ENCODE results near the gene CIB4. TPM values are rescaled to one million over a fixed set of nuclear protein-coding genes. Genes with fewer than 3 reads are reported as not detected.
A peak's percentile ranks its signal among the peaks of the same experiment; 100 is the strongest.

The CIB4 gene
- total and polyA plus RNA-seq, 2 donors from 2014 or later: not detected

DNA sequence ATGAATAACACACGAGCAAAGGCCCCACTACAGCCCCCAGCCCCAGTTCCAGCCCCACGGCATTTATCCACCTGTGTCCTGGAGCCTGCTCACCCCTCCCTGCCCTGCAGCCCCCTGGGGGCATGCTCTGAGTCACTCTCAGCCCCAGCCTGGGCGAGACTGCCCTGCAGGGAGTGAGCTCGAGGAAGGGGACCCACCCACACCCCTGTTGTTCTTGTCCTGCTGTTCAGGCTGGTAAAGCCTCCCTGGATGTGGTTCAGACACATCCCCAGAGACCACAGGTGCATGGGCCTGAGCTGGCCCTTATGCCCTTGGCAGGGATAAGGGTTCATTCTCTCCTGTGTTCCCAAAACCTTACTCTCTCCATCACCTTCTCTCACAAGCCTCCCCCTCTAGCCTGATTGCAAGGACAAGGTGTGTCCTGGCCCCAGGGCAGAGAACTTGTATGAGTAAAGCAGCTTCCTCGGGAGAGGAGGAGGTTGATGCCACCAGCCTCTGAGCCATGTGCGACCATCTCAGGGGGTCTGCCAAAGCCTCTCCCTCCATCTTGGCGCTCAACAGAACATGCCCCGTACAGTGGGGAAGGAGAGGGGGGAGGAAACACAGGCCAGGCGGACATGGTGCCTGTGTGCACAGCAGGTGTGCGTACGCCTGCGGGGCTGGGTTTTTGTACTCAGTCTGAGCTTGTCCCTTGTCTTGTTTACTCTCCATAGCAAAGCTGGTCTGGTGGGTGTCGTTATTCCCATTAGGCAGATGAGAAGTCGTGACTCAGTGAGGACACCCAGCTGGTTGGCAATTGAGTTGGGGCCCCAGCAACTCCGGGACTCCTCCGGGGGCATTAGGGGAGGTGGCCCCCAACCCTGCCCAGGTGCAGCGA is 64.4 kb downstream of the CIB4 start:
- no peaks in the 10 kb centered on the region for H3K9me3 ChIP-seq (ENCODE audit: control insufficient read depth in 2 of 3, insufficient read depth in 1 of 3, low read length in 3 of 3)
- FAIRE-seq (no peak), DNase-seq (no peak)
- no peak for TF ChIP-seq CTCF (IDR thresholded peaks at IDR 0.05; ENCODE audit: borderline replicate concordance, extremely low read depth, insufficient read depth)
- no peaks in the 10 kb centered on the region for H3K36me3 ChIP-seq (ENCODE audit: control insufficient read depth in 2 of 3, insufficient read depth in 3 of 3, low read length in 3 of 3)
- no peak overlapping the region for H3K9ac ChIP-seq (ENCODE audit: low read length in 3 of 3)
- intact Hi-C loops (cut with DNase I): no loop called here
- H3K27me3 ChIP-seq (ENCODE audit: control insufficient read depth, insufficient read depth, low read length): no peaks in the 10 kb centered on the region
- no peaks in the 10 kb centered on the region for H3K4me1 ChIP-seq (ENCODE audit: control insufficient read depth in 2 of 3, insufficient read depth in 2 of 3, low read depth in 1 of 3, low read length in 3 of 3)
- no peak overlapping the region for H3K27ac ChIP-seq (ENCODE audit: low read depth in 2 of 2, low read length in 2 of 2)
- H3K4me3 ChIP-seq (ENCODE audit: low read length in 3 of 3): no peak overlapping the region

DNA sequence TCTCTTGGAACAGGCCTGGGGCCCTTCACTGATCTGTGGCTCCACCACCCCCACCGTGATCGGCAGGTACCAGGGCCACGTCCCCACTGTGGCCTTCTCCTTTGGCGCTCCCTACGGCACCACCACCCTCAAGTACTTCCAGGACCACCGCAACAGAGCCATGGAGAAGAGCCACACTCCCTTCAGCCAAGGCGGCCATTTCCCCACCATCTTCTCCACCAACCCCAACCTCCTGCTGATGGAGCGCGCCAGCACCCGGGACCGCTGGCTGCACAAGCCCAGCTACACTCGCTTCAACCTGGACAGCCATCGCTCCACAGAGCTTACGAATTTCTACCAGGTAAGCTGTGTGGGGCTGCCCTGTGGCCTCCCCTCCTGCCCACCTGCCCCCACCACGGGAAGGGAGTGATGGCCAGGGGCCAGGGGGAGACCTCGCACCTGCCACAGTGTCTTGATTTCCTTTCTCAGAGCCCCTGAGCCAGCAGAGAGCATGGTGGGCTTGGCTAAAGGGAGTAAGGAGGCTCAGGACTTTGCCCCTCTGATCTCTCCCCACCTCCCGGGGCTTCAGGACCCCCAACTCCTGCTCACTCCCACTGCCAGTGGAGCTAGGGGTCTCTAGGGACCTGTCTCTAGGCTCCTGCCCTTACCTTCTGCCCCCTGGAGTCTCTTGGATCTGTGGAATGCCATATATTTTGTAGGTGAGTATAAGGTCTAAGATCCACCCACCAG is 65.2 kb downstream of the CIB4 start:
- H3K9me3 ChIP-seq (ENCODE audit: control insufficient read depth in 2 of 3, insufficient read depth in 1 of 3, low read length in 3 of 3): no peaks in the 10 kb centered on the region
- no peaks in the 10 kb centered on the region for H3K36me3 ChIP-seq (ENCODE audit: control insufficient read depth in 2 of 3, insufficient read depth in 3 of 3, low read length in 3 of 3)
- H3K4me3 ChIP-seq (ENCODE audit: low read length in 3 of 3): no peak overlapping the region
- no peaks in the 10 kb centered on the region for H3K27me3 ChIP-seq (ENCODE audit: control insufficient read depth, insufficient read depth, low read length)
- no peak overlapping the region for H3K27ac ChIP-seq (ENCODE audit: low read depth in 2 of 2, low read length in 2 of 2)
- intact Hi-C loops (cut with DNase I): no loop called here
- H3K9ac ChIP-seq (ENCODE audit: low read length in 3 of 3): no peak overlapping the region
- H3K4me1 ChIP-seq (ENCODE audit: control insufficient read depth in 2 of 3, insufficient read depth in 2 of 3, low read depth in 1 of 3, low read length in 3 of 3): no peaks in the 10 kb centered on the region
- FAIRE-seq: no peak
- DNase-seq: peak in 1 of 5 donors; percentile 15
- no peak for TF ChIP-seq CTCF (IDR thresholded peaks at IDR 0.05; ENCODE audit: borderline replicate concordance, extremely low read depth, insufficient read depth)

DNA sequence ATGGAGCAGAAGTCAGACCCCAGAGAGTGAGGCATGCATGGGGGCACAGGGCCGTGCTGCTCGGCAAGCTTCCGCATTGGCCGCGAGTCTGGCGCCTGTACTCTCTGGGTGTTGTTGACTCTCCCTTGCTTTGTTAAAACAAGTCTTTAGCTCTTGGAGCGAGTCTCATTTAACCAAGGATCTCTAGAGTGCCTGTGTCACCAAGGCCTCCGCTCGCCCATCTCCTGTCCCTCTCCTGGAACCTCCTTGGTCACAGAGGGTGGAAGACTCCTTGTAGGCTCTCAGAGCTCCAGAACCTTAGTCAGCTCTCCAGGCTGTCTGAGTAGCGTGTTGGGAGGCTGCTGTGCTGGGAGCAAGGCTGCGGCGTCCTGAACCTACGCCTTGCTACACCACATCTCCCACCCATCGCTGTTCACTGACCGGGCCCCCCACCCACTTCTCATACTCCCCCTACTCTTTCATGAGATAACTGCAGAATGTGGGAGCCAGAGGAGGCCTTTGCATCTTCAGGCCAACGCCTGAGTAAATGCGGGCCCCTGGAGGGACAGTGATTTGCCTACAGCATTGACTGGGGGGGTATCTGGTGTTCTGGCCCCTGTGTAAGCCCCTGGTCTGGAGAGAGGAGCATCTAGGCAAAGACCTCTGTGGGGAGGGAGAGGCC is 66.1 kb downstream of the CIB4 start:
- DNase-seq: peak in 1 of 5 donors; percentile 44

More for the DNA sequence above, 66.1 kb downstream of the CIB4 start:
- Histone ChIP-seq H3K9me3 (ENCODE audit: control insufficient read depth in 2 of 3, insufficient read depth in 1 of 3, low read length in 3 of 3) (no peaks in the 10 kb centered on the region), H3K27me3 (ENCODE audit: control insufficient read depth, insufficient read depth, low read length) (no peaks in the 10 kb centered on the region), H3K9ac (ENCODE audit: low read length in 3 of 3) (no peak overlapping the region), H3K36me3 (ENCODE audit: control insufficient read depth in 2 of 3, insufficient read depth in 3 of 3, low read length in 3 of 3) (no peaks in the 10 kb centered on the region), H3K4me3 (ENCODE audit: low read length in 3 of 3) (no peak overlapping the region), H3K27ac (ENCODE audit: low read depth in 2 of 2, low read length in 2 of 2) (no peak overlapping the region), H3K4me1 (ENCODE audit: control insufficient read depth in 2 of 3, insufficient read depth in 2 of 3, low read depth in 1 of 3, low read length in 3 of 3) (no peaks in the 10 kb centered on the region)
- TF ChIP-seq CTCF (IDR thresholded peaks at IDR 0.05; ENCODE audit: borderline replicate concordance, extremely low read depth, insufficient read depth): no peak
- intact Hi-C loops (cut with DNase I): no loop called here
- no peak for FAIRE-seq
